ENCODE measurements around the gene RAE1.

GRCh38 chr20:57317316-57317788, 33.7 kb upstream of the RAE1 start:
- TF ChIP-seq CTCF (IDR thresholded peaks at IDR 0.05) (no peak), POLR2AphosphoS5 (IDR thresholded peaks at IDR 0.05; ENCODE audit: low read depth, low read length) (no peak), REST (IDR thresholded peaks at IDR 0.05; ENCODE audit: insufficient read depth in 1 of 2, low read depth in 2 of 2, low read length in 1 of 2) (no peak)
